ENCODE measurements around the gene NOM1.
"Not testable (repeated sequence)": the region's sequence is repeated elsewhere in the genome, so short reads cannot be mapped to it uniquely, and the experiment has no call there.

NOM1 gene

GRCh38 chr7:156940421-156941122 lies 8.9 kb upstream of the NOM1 start:
- DNase-seq = no peak

GRCh38 chr7:156941393-156942182 lies 7.9 kb upstream of the NOM1 start:
- no peak for DNase-seq

- no peak for DNase-seq
These were observed 6.8 kb upstream of the NOM1 start for GRCh38 chr7:156942708-156943090.

GRCh38 chr7:156943091-156944041 lies 6.1 kb upstream of the NOM1 start:
- DNase-seq = peak in 1 of 6 experiments; percentile 2

- no peak for DNase-seq
These were observed 4.6 kb upstream of the NOM1 start for GRCh38 chr7:156944876-156945275.

- no peak for DNase-seq
These were observed 2.2 kb upstream of the NOM1 start for GRCh38 chr7:156947120-156947843.

- no peak for DNase-seq
These were observed 1.2 kb upstream of the NOM1 start for GRCh38 chr7:156948361-156948760.

- DNase-seq = no peak
These were observed 908 bp downstream of the NOM1 start for GRCh38 chr7:156950381-156950858.

- not testable (repeated sequence) for DNase-seq
These were observed 3.7 kb downstream of the NOM1 start for GRCh38 chr7:156953215-156953614.

GRCh38 chr7:156954941-156955340 lies 5.4 kb downstream of the NOM1 start:
- DNase-seq = no peak

GRCh38 chr7:156956727-156957126 lies 7.2 kb downstream of the NOM1 start:
- DNase-seq = no peak

- no peak for DNase-seq
These were observed 12.6 kb downstream of the NOM1 start for GRCh38 chr7:156962145-156962544.

GRCh38 chr7:156962897-156963296 lies 13.4 kb downstream of the NOM1 start:
- DNase-seq = no peak

GRCh38 chr7:156963472-156963871 lies 14.0 kb downstream of the NOM1 start:
- no peak for DNase-seq

- no peak for DNase-seq
These were observed 15.5 kb downstream of the NOM1 start for GRCh38 chr7:156964971-156965370.

GRCh38 chr7:156966387-156966786 lies 16.9 kb downstream of the NOM1 start:
- no peak for DNase-seq

- DNase-seq = no peak
These were observed 18.7 kb downstream of the NOM1 start for GRCh38 chr7:156968183-156968582.

- peak in 2 of 6 experiments; percentile 8 to 17 for DNase-seq
These were observed 20.5 kb downstream of the NOM1 start for GRCh38 chr7:156969972-156970420.

- no peak for DNase-seq
These were observed 26.1 kb downstream of the NOM1 start for GRCh38 chr7:156975620-156976019.

- DNase-seq = no peak
These were observed 29.6 kb downstream of the NOM1 start for GRCh38 chr7:156979007-156979606.

GRCh38 chr7:156979711-156980110 lies 30.2 kb downstream of the NOM1 start:
- DNase-seq = no peak
